Mucosa of descending colon (tissue), 3 donors: ENCODE results near the gene GNAQ. TPM values are rescaled to one million over a fixed set of nuclear protein-coding genes. Genes with fewer than 3 reads are reported as not detected.

Source experiments
- ATAC-seq: fragments of 200-7000 bp; cut with Tn5 transposase; one replicate; pipeline ENCODE4 v1.9.1; 2020; ENCODE audit warnings: mild to moderate bottlenecking, moderate library complexity
- DNase-seq, 3 donors: peaks; one replicate each; pipeline ENCODE4 v3.0.0-alpha.2; 2020
- H3K36me3 ChIP-seq: fragments of 200-600 bp; one replicate; pipeline ENCODE4 v1.8.0; 2021; ENCODE audit warnings: low read depth, mild to moderate bottlenecking
- H3K4me1 ChIP-seq: fragments of 200-600 bp; one replicate; pipeline ENCODE4 v1.8.0; 2021; ENCODE audit warnings: low read depth, mild to moderate bottlenecking
- H3K4me3 ChIP-seq: fragments of 200-600 bp; one replicate; pipeline ENCODE4 v1.8.0; 2021; ENCODE audit warnings: mild to moderate bottlenecking
- H3K9me3 ChIP-seq: fragments of 200-600 bp; one replicate; pipeline ENCODE4 v1.8.0; 2021; ENCODE audit warnings: mild to moderate bottlenecking
- CTCF ChIP-seq: fragments of 200-600 bp; IDR thresholded peaks from one replicate; pipeline ENCODE4 v1.8.0; 2022; ENCODE audit warnings: antibody characterized with exemption, mild to moderate bottlenecking
- intact Hi-C, 2 donors: fragments of 100-400 bp; cut with DNase I in 1 of 2; cut with micrococcal nuclease in 1 of 2; formaldehyde crosslinking; loops; one replicate each; pipeline versions ENCODE4 v1.11.0 to v1.11.1; 2022; cut with DNase I, micrococcal nuclease
- total RNA-seq, 3 donors: library from RNA; stranded (reverse); fragmentation: NEBNext Ultra II Directional in 2 of 3; extraction: Animal tissue kit (Norgen Biotek cat#: 25700) in 2 of 3; gene quantifications; one replicate each; pipeline versions ENCODE4 v1.2.1 to v1.2.4, GENCODE V29; 2021 to 2023
- donor health status: DM: no; HTN: no; CAD: no; lungs with moderate emphysema.
- donor health status: DM: no; HTN: no; CAD: no.
- donor health status: DM: no; HTN: yes; CAD: no.

Gene GNAQ
- total RNA-seq, 3 donors from 2014 or later, result 95.9 to 115 (median 104) TPM

DNA sequence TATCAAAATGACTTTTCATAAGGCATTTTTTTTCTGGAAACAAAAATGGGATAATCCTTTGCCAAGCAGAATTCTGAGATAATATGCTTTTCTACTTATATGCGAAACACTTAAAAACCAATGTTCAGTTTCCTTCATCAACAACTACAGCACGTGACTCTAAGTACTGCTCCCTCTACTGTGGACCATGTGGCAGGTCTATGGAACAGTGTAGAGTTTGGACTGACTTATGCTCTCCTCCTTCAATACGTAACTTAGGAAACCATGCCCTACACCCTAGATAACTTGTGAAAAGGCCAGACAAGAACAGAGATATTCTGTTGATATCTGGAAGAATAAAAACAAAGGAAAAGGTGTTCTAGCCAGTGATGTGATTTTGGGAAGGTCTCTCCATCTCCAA, 272.2 kb downstream of the GNAQ start:
- TF ChIP-seq CTCF, result no peak
- Histone ChIP-seq H3K4me1 (peaks cover 8% of the 10 kb centered on the region), H3K9me3 (no peaks in the 10 kb centered on the region), H3K36me3 (no peaks in the 10 kb centered on the region), H3K4me3 (no peak overlapping the region)
- no peak for ATAC-seq
- DNase-seq, result no peak
- intact Hi-C loops, result no loop called here

DNA sequence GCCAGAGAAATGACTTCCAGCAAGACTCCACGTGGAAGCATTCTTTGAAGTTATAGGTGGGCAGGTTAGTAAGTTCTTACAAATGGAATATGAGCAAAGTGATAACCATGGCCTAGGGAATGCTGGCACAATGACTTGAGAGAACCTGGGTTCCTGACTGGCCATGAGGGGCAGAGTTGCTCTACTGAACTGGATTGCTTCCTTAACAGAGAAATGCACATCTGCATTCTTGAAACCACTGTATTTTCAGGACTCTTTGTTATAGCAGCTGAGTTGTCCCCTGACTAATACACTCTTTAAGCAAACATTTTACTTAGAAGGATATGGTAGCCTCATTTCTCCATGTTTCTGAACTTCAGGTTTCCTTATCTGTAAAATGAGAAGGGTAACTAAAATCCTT, 275.2 kb downstream of the GNAQ start:
- intact Hi-C loops, result no loop called here
- no peak overlapping the region for H3K4me3 ChIP-seq

GRCh38 chr9:77753180-77753579, 278.4 kb downstream of the GNAQ start:
- intact Hi-C loops, result loop anchor here in 1 of 2 donors (5.0 kb wide), 1 partner anchor 296 kb away; no protein-coding TSS in a partner anchor
- DNase-seq, result no peak
- no peaks in the 10 kb centered on the region for H3K36me3 ChIP-seq
- peaks cover 11% of the 10 kb centered on the region for H3K4me1 ChIP-seq
- H3K9me3 ChIP-seq, result no peaks in the 10 kb centered on the region
- TF ChIP-seq CTCF, result no peak
- ATAC-seq, result no peak
- H3K4me3 ChIP-seq, result no peak overlapping the region

More for the DNA sequence above, 275.2 kb downstream of the GNAQ start:
- Histone ChIP-seq H3K36me3 (no peaks in the 10 kb centered on the region), H3K4me1 (peaks cover 9% of the 10 kb centered on the region), H3K9me3 (no peaks in the 10 kb centered on the region)
- no peak for TF ChIP-seq CTCF
- DNase-seq, result no peak
- no peak for ATAC-seq

- TF ChIP-seq CTCF, result no peak
- ATAC-seq (no peak), DNase-seq (no peak)
- no peaks in the 10 kb centered on the region for H3K9me3 ChIP-seq
- H3K4me1 ChIP-seq, result peaks cover 11% of the 10 kb centered on the region
- no peaks in the 10 kb centered on the region for H3K36me3 ChIP-seq
- intact Hi-C loops, result loop anchor here in 1 of 2 donors (5.0 kb wide), 1 partner anchor 295 kb away; no protein-coding TSS in a partner anchor
- H3K4me3 ChIP-seq, result no peak overlapping the region
Measured at GRCh38 chr9:77752554-77752953, 279.1 kb downstream of the GNAQ start.

DNA sequence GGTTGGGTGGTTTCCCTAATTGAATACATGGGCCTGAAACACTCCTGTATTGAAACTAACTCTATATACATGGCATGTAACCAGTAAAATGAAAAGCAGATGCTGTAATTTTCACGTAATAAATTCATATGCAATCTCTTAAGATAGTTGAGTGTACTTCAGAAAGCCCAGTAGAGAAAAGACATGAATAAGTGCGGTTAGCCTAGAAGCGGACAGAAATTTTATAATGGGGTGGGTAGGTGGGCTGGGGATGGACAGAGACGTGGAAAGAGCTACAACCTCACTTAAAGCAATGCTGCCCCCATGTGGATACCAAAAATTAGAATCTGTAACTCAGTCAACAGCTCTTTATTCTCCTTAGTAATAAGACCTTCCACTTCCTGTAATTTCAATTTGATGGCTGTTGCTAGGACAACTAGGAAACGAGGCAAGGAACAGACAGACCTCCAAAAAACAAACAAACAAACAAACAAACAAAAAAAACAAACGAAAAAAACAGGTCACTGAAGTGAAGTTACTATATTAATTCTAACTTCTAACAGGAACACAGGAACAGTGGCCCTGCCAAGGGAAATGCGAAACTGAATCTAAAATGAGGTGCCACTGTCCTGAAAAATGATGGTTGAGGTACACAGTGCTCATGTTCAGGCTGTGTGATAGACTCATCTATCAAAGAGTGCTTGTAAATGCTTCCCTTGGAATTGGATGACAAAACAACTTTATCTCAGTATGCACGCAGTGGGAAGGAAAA, 280.1 kb downstream of the GNAQ start:
- Histone ChIP-seq H3K4me3 (no peak overlapping the region), H3K9me3 (no peaks in the 10 kb centered on the region), H3K4me1 (peaks cover 11% of the 10 kb centered on the region), H3K36me3 (no peaks in the 10 kb centered on the region)
- peak; percentile 17 for TF ChIP-seq CTCF
- DNase-seq (peak in 1 of 3 donors; percentile 70), ATAC-seq (peak; percentile 81)
- intact Hi-C loops, result loop anchor here in 1 of 2 donors (5.0 kb wide), 1 partner anchor 294 kb away; no protein-coding TSS in a partner anchor
